A673 (cell line): ENCODE results near the gene CHD2. TPM values are rescaled to one million over a fixed set of nuclear protein-coding genes. Genes with fewer than 3 reads are reported as not detected.

Experiments used
- BruUV-seq: library from RNA; stranded (reverse); fragments of 400-500 nt; replicated peaks from 2 replicates; lab custom pipeline; 2021; lab: Mats Ljungman, UMichigan
- CTCF ChIA-PET: fragments of 300-600 bp; sonication (Branson Sonifier 250); formaldehyde crosslinking; loops from one replicate; lab custom pipeline; 2022; ENCODE audit warnings: antibody characterized with exemption; lab: Charles Lee
- POLR2A ChIA-PET: fragments of 300-600 bp; sonication (Branson Sonifier 250); formaldehyde crosslinking; loops from one replicate; lab custom pipeline; 2022; ENCODE audit warnings: antibody characterized with exemption; ENCODE audit not compliant: low non-redundant PET; lab: Charles Lee
- DNase-seq: peaks from one replicate; pipeline ENCODE4 v3.0.0-alpha.2; 2015; ENCODE audit warnings: low spot score
- H3K27ac ChIP-seq: fragments of 200-600 bp; sonication (generic); 2 replicates; pipeline ENCODE4 v1.5.1; 2016; ENCODE audit warnings: mixed run types, low read depth, mild to moderate bottlenecking, mixed read lengths, antibody characterized with exemption, low read length; ENCODE audit not compliant: poor library complexity, severe bottlenecking
- H3K27me3 ChIP-seq: fragments of 200-600 bp; sonication (generic); replicated peaks from 2 replicates; pipeline ENCODE4 v1.6.1; 2017; ENCODE audit warnings: mixed run types, low read depth, mild to moderate bottlenecking, mixed read lengths, antibody characterized with exemption, low read length; ENCODE audit not compliant: insufficient read depth, poor library complexity
- H3K36me3 ChIP-seq: fragments of 200-600 bp; sonication (generic); 2 replicates; pipeline ENCODE4 v1.6.1; 2016; ENCODE audit warnings: mixed run types, mild to moderate bottlenecking, mixed read lengths, antibody characterized with exemption, low read length; ENCODE audit not compliant: insufficient read depth, poor library complexity, severe bottlenecking
- H3K4me1 ChIP-seq: fragments of 200-600 bp; sonication (generic); 2 replicates; pipeline ENCODE4 v1.6.1; 2017; ENCODE audit warnings: mixed run types, mild to moderate bottlenecking, mixed read lengths, antibody characterized with exemption, low read length; ENCODE audit not compliant: insufficient read depth, poor library complexity, severe bottlenecking
- H3K4me3 ChIP-seq: fragments of 200-600 bp; sonication (generic); 2 replicates; pipeline ENCODE4 v1.5.1; 2016; ENCODE audit warnings: low read depth, mixed run types, mild to moderate bottlenecking, mixed read lengths, low read length; ENCODE audit not compliant: poor library complexity, severe bottlenecking
- H3K9me3 ChIP-seq: fragments of 200-600 bp; sonication (generic); 2 replicates; pipeline ENCODE4 v1.6.1; 2016; ENCODE audit warnings: mixed run types, low read depth, mild to moderate bottlenecking, mixed read lengths, antibody characterized with exemption, low read length; ENCODE audit not compliant: poor library complexity, severe bottlenecking
- CTCF ChIP-seq: fragments of 300-800, 200-600 bp; sonication (generic); conservative IDR thresholded peaks from 2 replicates; pipeline ENCODE4 v1.5.1; 2017; ENCODE audit warnings: low read depth, mild to moderate bottlenecking, antibody characterized with exemption, low read length, moderate library complexity, mixed read lengths
- EZH2 ChIP-seq: fragments of 200-600 bp; sonication (generic); IDR thresholded peaks from 2 replicates; pipeline ENCODE4 v1.6.1; 2017; ENCODE audit warnings: borderline replicate concordance, low read depth, mild to moderate bottlenecking, mixed read lengths, antibody characterized with exemption, low read length; ENCODE audit not compliant: poor library complexity, severe bottlenecking
- intact Hi-C: fragments of 100-400 bp; cut with micrococcal nuclease; formaldehyde crosslinking; loops from one replicate; pipeline ENCODE4 v1.10.0; 2022; ENCODE audit not compliant: unreplicated experiment
- total RNA-seq: library from RNA; stranded (reverse); gene quantifications from 2 replicates; pipeline ENCODE4 v1.2.3, GENCODE V29; 2021

The CHD2 gene
- total RNA-seq, 1 experiment from 2014 or later: 75.7 TPM

- intact Hi-C loops: no loop called here
- TF ChIP-seq EZH2 (no peak), CTCF (no peak)
Observed at GRCh38 chr15:92928225-92928750, 28.2 kb downstream of the CHD2 start.

GRCh38 chr15:92929002-92929401 lies 28.9 kb downstream of the CHD2 start:
- ChIA-PET POLR2A (no interaction called here), CTCF (no interaction called here)
- BruUV-seq: no TSS peak
- peaks cover 7% of the 10 kb centered on the region for H3K4me1 ChIP-seq
- no peak overlapping the region for H3K4me3 ChIP-seq
- no peaks in the 10 kb centered on the region for H3K9me3 ChIP-seq
- H3K36me3 ChIP-seq: peaks cover 93% of the 10 kb centered on the region
- H3K27ac ChIP-seq: no peak overlapping the region
- intact Hi-C loops: no loop called here
- DNase-seq: no peak
- TF ChIP-seq EZH2 (no peak), CTCF (no peak)
- no peaks in the 10 kb centered on the region for H3K27me3 ChIP-seq

More at GRCh38 chr15:92928225-92928750, 28.2 kb downstream of the CHD2 start:
- peak overlapping the region; percentile 10 for H3K27ac ChIP-seq
- no peaks in the 10 kb centered on the region for H3K27me3 ChIP-seq
- ChIA-PET CTCF (interaction anchor here (0.6 kb wide), 1 partner anchor 20 kb away, joined by 6 read pairs; no protein-coding TSS in a partner anchor), POLR2A (no interaction called here)
- H3K9me3 ChIP-seq: no peaks in the 10 kb centered on the region
- BruUV-seq: no TSS peak
- H3K4me3 ChIP-seq: no peak overlapping the region
- H3K4me1 ChIP-seq: peaks cover 7% of the 10 kb centered on the region
- no peak for DNase-seq
- H3K36me3 ChIP-seq: peaks cover 89% of the 10 kb centered on the region

- BruUV-seq: no TSS peak
- intact Hi-C loops: no loop called here
- Histone ChIP-seq H3K4me3 (no peak overlapping the region), H3K36me3 (peaks cover 92% of the 10 kb centered on the region), H3K27ac (peak overlapping the region; percentile 22), H3K27me3 (no peaks in the 10 kb centered on the region), H3K9me3 (no peaks in the 10 kb centered on the region), H3K4me1 (peaks cover 7% of the 10 kb centered on the region)
- TF ChIP-seq CTCF (no peak), EZH2 (no peak)
- ChIA-PET CTCF (no interaction called here), POLR2A (no interaction called here)
- DNase-seq: no peak
Observed at GRCh38 chr15:92930054-92930621, 30.0 kb downstream of the CHD2 start.
